IMR-90 (cell line): ENCODE data around the gene IL34. TPM values are rescaled to one million over a fixed set of nuclear protein-coding genes. Genes with fewer than 3 reads are reported as not detected.

Source experiments
- ATAC-seq: fragments of 200-7000 bp; cut with Tn5 transposase; 2 replicates; pipeline ENCODE4 v1.9.1; 2020; ENCODE audit warnings: low read depth, mild to moderate bottlenecking, moderate library complexity
- BruUV-seq: library from RNA; stranded (reverse); fragments of 400-500 nt; replicated peaks from 2 replicates; lab custom pipeline; 2021; lab: Mats Ljungman, UMichigan
- CTCF ChIA-PET: fragments of 300-600 bp; formaldehyde crosslinking; extraction: SDS; loops from one replicate; lab custom pipeline; 2021; ENCODE audit warnings: antibody characterized with exemption; lab: Yijun Ruan, JAX
- POLR2A ChIA-PET: fragments of 300-600 bp; sonication (Branson Sonifier 250); formaldehyde crosslinking; loops from one replicate; lab custom pipeline; 2022; ENCODE audit warnings: antibody characterized with exemption; ENCODE audit not compliant: unreplicated experiment; lab: Charles Lee
- DNase-seq: peaks from one replicate; pipeline ENCODE4 v3.0.0; 2013
- H2AFZ ChIP-seq: replicated peaks from 2 replicates; pipeline ENCODE3; 2013; ENCODE audit warnings: low read length, mild to moderate bottlenecking; ENCODE audit not compliant: poor library complexity
- H2AK5ac ChIP-seq: 2 replicates; pipeline ENCODE4 v1.6.1; 2013; ENCODE audit warnings: low read depth, low read length, inconsistent platforms
- H2AK9ac ChIP-seq: replicated peaks from 2 replicates; pipeline ENCODE3; 2013; ENCODE audit warnings: mild to moderate bottlenecking, low read depth, low read length, moderate library complexity; ENCODE audit not compliant: poor library complexity
- H2BK120ac ChIP-seq: 2 replicates; pipeline ENCODE4 v1.6.1; 2013; ENCODE audit warnings: low read depth, low read length, inconsistent platforms
- H2BK15ac ChIP-seq: 3 replicates; pipeline ENCODE4 v1.6.1; 2013; ENCODE audit warnings: low read depth, low read length, inconsistent platforms
- H2BK20ac ChIP-seq: 2 replicates; pipeline ENCODE4 v1.6.1; 2013; ENCODE audit warnings: low read depth, mild to moderate bottlenecking, inconsistent platforms, low read length, moderate library complexity
- H2BK5ac ChIP-seq: 2 replicates; pipeline ENCODE4 v1.6.1; 2013; ENCODE audit warnings: mild to moderate bottlenecking, low read depth, low read length, inconsistent platforms; ENCODE audit not compliant: poor library complexity, severe bottlenecking
- H3K14ac ChIP-seq: replicated peaks from 2 replicates; pipeline ENCODE4 v1.6.1; 2013; ENCODE audit warnings: low read depth, low read length, inconsistent platforms
- H3K18ac ChIP-seq: 2 replicates; pipeline ENCODE4 v1.6.1; 2013; ENCODE audit warnings: low read depth, low read length, control low read depth
- H3K23ac ChIP-seq: 2 replicates; pipeline ENCODE4 v1.6.1; 2013; ENCODE audit warnings: low read depth, low read length, inconsistent platforms
- H3K27ac ChIP-seq: 2 replicates; pipeline ENCODE4 v1.5.1; 2013; ENCODE audit warnings: mild to moderate bottlenecking, control low read depth, low read length; ENCODE audit not compliant: insufficient read depth
- H3K27me3 ChIP-seq: 2 replicates; pipeline ENCODE4 v1.6.1; 2013; ENCODE audit warnings: low read length; ENCODE audit not compliant: control insufficient read depth, insufficient read depth
- H3K36me3 ChIP-seq: 2 replicates; pipeline ENCODE4 v1.6.1; 2013; ENCODE audit warnings: low read length, mixed read lengths; ENCODE audit not compliant: control insufficient read depth, insufficient read depth
- H3K4ac ChIP-seq: 2 replicates; pipeline ENCODE4 v1.6.1; 2013; ENCODE audit warnings: low read depth, low read length, inconsistent platforms
- H3K4me1 ChIP-seq: 2 replicates; pipeline ENCODE4 v1.6.1; 2013; ENCODE audit warnings: low read length, mixed read lengths; ENCODE audit not compliant: control insufficient read depth, insufficient read depth
- H3K4me2 ChIP-seq: 2 replicates; pipeline ENCODE4 v1.6.1; 2013; ENCODE audit warnings: low read depth, mild to moderate bottlenecking, control low read depth, low read length, moderate library complexity
- H3K4me3 ChIP-seq: 2 replicates; pipeline ENCODE4 v1.5.1; 2013; ENCODE audit warnings: low read depth, mild to moderate bottlenecking, control low read depth, low read length, moderate library complexity; ENCODE audit not compliant: insufficient read depth
- H3K56ac ChIP-seq: 2 replicates; pipeline ENCODE4 v1.6.1; 2013; ENCODE audit warnings: low read length, inconsistent platforms; ENCODE audit not compliant: insufficient read depth; ENCODE audit errors: extremely low read depth
- H3K79me1 ChIP-seq, 2 experiments: 2 replicates each; pipeline ENCODE4 v1.6.1; 2013; ENCODE audit warnings: low read length in 2 of 2, inconsistent platforms in 1 of 2, low read depth in 1 of 2
- H3K9ac ChIP-seq: 2 replicates; pipeline ENCODE4 v1.6.1; 2013; ENCODE audit warnings: low read depth, low read length, control low read depth
- H3K9me1 ChIP-seq: 2 replicates; pipeline ENCODE4 v1.6.1; 2013; ENCODE audit warnings: low read length, inconsistent platforms; ENCODE audit not compliant: insufficient read depth
- H3K9me3 ChIP-seq: 2 replicates; pipeline ENCODE4 v1.6.1; 2013; ENCODE audit warnings: low read length; ENCODE audit not compliant: control insufficient read depth, insufficient read depth
- H4K20me1 ChIP-seq: 2 replicates; pipeline ENCODE4 v1.6.1; 2013; ENCODE audit warnings: low read length, inconsistent platforms; ENCODE audit not compliant: insufficient read depth
- H4K5ac ChIP-seq: 2 replicates; pipeline ENCODE4 v1.6.1; 2013; ENCODE audit warnings: mild to moderate bottlenecking, low read depth, low read length, control low read depth
- H4K8ac ChIP-seq, 2 experiments: 2 replicates each; pipeline ENCODE4 v1.6.1; 2013; ENCODE audit warnings: low read depth in 2 of 2, low read length in 2 of 2, control low read depth in 1 of 2, inconsistent platforms in 1 of 2
- H4K91ac ChIP-seq: 2 replicates; pipeline ENCODE4 v1.6.1; 2013; ENCODE audit warnings: low read depth, low read length, inconsistent platforms; ENCODE audit not compliant: insufficient read depth
- BHLHE40 ChIP-seq: fragments of 150-350 bp; IDR thresholded peaks from 2 replicates; pipeline ENCODE4 v1.6.1; 2016; ENCODE audit warnings: mild to moderate bottlenecking, low read depth, low read length
- CEBPB ChIP-seq: IDR thresholded peaks from 2 replicates; pipeline ENCODE4 v1.6.1; 2012; ENCODE audit warnings: low read depth, low read length, improper control_type of control experiment
- CHD1 ChIP-seq: IDR thresholded peaks from 2 replicates; pipeline ENCODE4 v1.6.1; 2012; ENCODE audit warnings: low read depth, low read length, improper control_type of control experiment
- CTCF ChIP-seq: conservative IDR thresholded peaks from 2 replicates; pipeline ENCODE4 v1.5.1; 2012; ENCODE audit warnings: mild to moderate bottlenecking, low read depth, low read length, improper control_type of control experiment
- FOS ChIP-seq: fragments of 150-350 bp; IDR thresholded peaks from 2 replicates; pipeline ENCODE4 v1.6.1; 2016; ENCODE audit warnings: low read depth, low read length
- MAFK ChIP-seq: IDR thresholded peaks from 2 replicates; pipeline ENCODE4 v1.6.1; 2012; ENCODE audit warnings: low read depth, low read length, improper control_type of control experiment
- MAZ ChIP-seq: IDR thresholded peaks from 2 replicates; pipeline ENCODE4 v1.6.1; 2012; ENCODE audit warnings: low read depth, mild to moderate bottlenecking, low read length, improper control_type of control experiment, moderate library complexity, borderline replicate concordance
- MXI1 ChIP-seq: IDR thresholded peaks from 2 replicates; pipeline ENCODE4 v1.6.1; 2012; ENCODE audit warnings: low read depth, mild to moderate bottlenecking, low read length, moderate library complexity, borderline replicate concordance
- NFE2L2 ChIP-seq: fragments of 150-350 bp; IDR thresholded peaks from 2 replicates; pipeline ENCODE4 v1.6.1; 2016; ENCODE audit warnings: low read depth, mild to moderate bottlenecking, low read length
- POLR2A ChIP-seq: IDR thresholded peaks from 2 replicates; pipeline ENCODE4 v1.6.1; 2012; ENCODE audit warnings: mild to moderate bottlenecking, low read depth, low read length
- RAD21 ChIP-seq: IDR thresholded peaks from 2 replicates; pipeline ENCODE4 v1.6.1; 2012; ENCODE audit warnings: low read length, improper control_type of control experiment
- RCOR1 ChIP-seq: IDR thresholded peaks from 2 replicates; pipeline ENCODE4 v1.6.1; 2012; ENCODE audit warnings: mild to moderate bottlenecking, low read length, improper control_type of control experiment; ENCODE audit not compliant: insufficient replicate concordance
- RFX5 ChIP-seq: IDR thresholded peaks from 2 replicates; pipeline ENCODE4 v1.8.0; 2012; ENCODE audit warnings: low read depth, mild to moderate bottlenecking, low read length, moderate library complexity
- SMC3 ChIP-seq: fragments of 150-350 bp; IDR thresholded peaks from 2 replicates; pipeline ENCODE4 v1.6.1; 2016; ENCODE audit warnings: low read depth, mild to moderate bottlenecking, antibody characterized with exemption, low read length, moderate library complexity
- USF2 ChIP-seq: fragments of 150-350 bp; IDR thresholded peaks from 2 replicates; pipeline ENCODE4 v1.6.1; 2017; ENCODE audit warnings: mild to moderate bottlenecking, antibody characterized with exemption, low read length, low read depth
- WGBS, 2 experiments: methylation state at CpG; one replicate each; pipeline versions ENCODE4 v1.1.5 to v1.1.7; 2013; ENCODE audit warnings: missing lambda C conversion rate in 2 of 2; ENCODE audit not compliant: insufficient read length in 1 of 2; ENCODE audit errors: extremely low coverage in 2 of 2; 5-methylcytosine and 5-hydroxymethylcytosine counted together
- dilution Hi-C: fragments of 300-500 bp; cut with HindIII; formaldehyde crosslinking; loops from one replicate; pipeline ENCODE4 v1.14.3; 2018; ENCODE audit warnings: low sequenced_read_pairs; ENCODE audit not compliant: unreplicated experiment
- in situ Hi-C: fragments of 300-500 bp; cut with MboI; formaldehyde crosslinking; loops from 3 replicates; pipeline ENCODE4 v1.14.3; 2019; ENCODE audit warnings: low sequenced_read_pairs, inconsistent platforms, mixed read lengths
- intact Hi-C: fragments of 100-400 bp; cut with micrococcal nuclease; formaldehyde crosslinking; loops from 2 replicates; pipeline ENCODE4 v1.10.0; 2022
- polyA plus RNA-seq, 3 experiments: library from polyadenylated mRNA; depleted of rRNA; stranded (reverse); fragments of >200 nt; gene quantifications; 2 replicates each; pipeline ENCODE4 v1.2.3, GENCODE V29; 2012; ENCODE audit warnings: low replicate concordance in 1 of 3
- total RNA-seq: library from RNA; depleted of rRNA; stranded (reverse); fragments of >200 nt; gene quantifications from 2 replicates; pipeline ENCODE4 v1.2.3, GENCODE V29; 2012

The IL34 gene
- total and polyA plus RNA-seq, 2 of the 4 experiments (the other 2 are of a cell fraction) = 1.3 to 2.5 TPM

GRCh38 chr16:70703041-70703834, 56.9 kb downstream of the IL34 start:
- peak overlapping the region; percentile 97 for H2BK20ac ChIP-seq
- H3K4ac ChIP-seq = peak overlapping the region; percentile 97
- peaks cover 65% of the 10 kb centered on the region for H3K4me1 ChIP-seq
- intact Hi-C loops = loop anchor here (1.0 kb wide), 1 partner anchor 35 kb away; no protein-coding TSS in a partner anchor
- H2BK15ac ChIP-seq = peak overlapping the region; percentile 53; the same call in 2 of the 3 replicates
- H3K56ac ChIP-seq = peak overlapping the region; percentile 23; the same call in 1 of the 2 replicates
- BruUV-seq = no TSS peak
- no peaks in the 10 kb centered on the region for H4K20me1 ChIP-seq
- ChIA-PET POLR2A (interaction anchor here (0.8 to 1.1 kb wide), 3 partner anchors 11 to 34 kb away, joined by 3 to 14 read pairs (median 4); no protein-coding TSS in a partner anchor), CTCF (interaction anchor here (0.9 to 2.0 kb wide), 7 partner anchors 12 to 68 kb away, joined by 3 to 12 read pairs (median 5); no protein-coding TSS in a partner anchor)
- peak overlapping the region; percentile 4 to 73 for H4K8ac ChIP-seq
- H2AK9ac ChIP-seq = peak overlapping the region; percentile 86
- no peak overlapping the region for H3K4me3 ChIP-seq
- dilution Hi-C loops = no loop called here
- H2BK120ac ChIP-seq = peak overlapping the region; percentile 99
- no peaks in the 10 kb centered on the region; the same call in 1 of the 2 replicates for H3K36me3 ChIP-seq
- ATAC-seq (peak; percentile 73), DNase-seq (peak; percentile 94)
- H2AFZ ChIP-seq = peak overlapping the region; percentile 89
- H2AK5ac ChIP-seq = peak overlapping the region; percentile 100
- H3K9ac ChIP-seq = peak overlapping the region; percentile 34
- WGBS, 2 experiments = 8% methylated on average over 5 of the region's 16 CpGs; no CpG with 5 or more reads in 1 of the 2 experiments
- peak overlapping the region; percentile 75 for H3K23ac ChIP-seq
- peaks cover 0 to 55% of the 10 kb centered on the region in 2 experiments; a peak in 2 of 4 replicates for H3K79me1 ChIP-seq
- H4K5ac ChIP-seq = peak overlapping the region; percentile 73
- no peaks in the 10 kb centered on the region for H3K27me3 ChIP-seq
- peak overlapping the region; percentile 71 for H3K18ac ChIP-seq
- H3K4me2 ChIP-seq = peak overlapping the region; percentile 6; the same call in 1 of the 2 replicates
- peaks cover 58% of the 10 kb centered on the region for H3K9me1 ChIP-seq
- peak overlapping the region; percentile 94 for H3K14ac ChIP-seq
- H2BK5ac ChIP-seq = peak overlapping the region; percentile 96
- no peak for TF ChIP-seq RFX5
- peak; percentile 31; the same call in 1 of the 2 replicates for TF ChIP-seq CEBPB
- TF ChIP-seq NFE2L2 = no peak
- TF ChIP-seq USF2 = peak; percentile 50; the same call in 1 of the 2 replicates
- TF ChIP-seq SMC3 = peak; percentile 62
- peak; percentile 70 for TF ChIP-seq RAD21
- peak; percentile 69; the same call in 1 of the 2 replicates for TF ChIP-seq MXI1
- peak; percentile 23 for TF ChIP-seq MAZ
- TF ChIP-seq FOS = no peak
- TF ChIP-seq RCOR1 = peak; percentile 29
- peak; percentile 50; the same call in 1 of the 2 replicates for TF ChIP-seq POLR2A
- TF ChIP-seq MAFK = peak; percentile 81
- TF ChIP-seq CHD1 = no peak
- peak; percentile 84 for TF ChIP-seq BHLHE40
- peak; percentile 55 for TF ChIP-seq CTCF
- H3K27ac ChIP-seq = peak overlapping the region; percentile 80
- in situ Hi-C loops = no loop called here
- H3K9me3 ChIP-seq = no peaks in the 10 kb centered on the region
- H4K91ac ChIP-seq = peak overlapping the region; percentile 99
